ENCODE data around the gene DDA1. TPM values are rescaled to one million over a fixed set of nuclear protein-coding genes. Genes with fewer than 3 reads are reported as not detected.

The DDA1 gene
- total and polyA plus RNA-seq, 10 of the 15 experiments (the other 5 are each of a cell fraction or from before 2014, with no cell fraction given): 0.76 to 71.0 (median 39.4) TPM

DNA sequence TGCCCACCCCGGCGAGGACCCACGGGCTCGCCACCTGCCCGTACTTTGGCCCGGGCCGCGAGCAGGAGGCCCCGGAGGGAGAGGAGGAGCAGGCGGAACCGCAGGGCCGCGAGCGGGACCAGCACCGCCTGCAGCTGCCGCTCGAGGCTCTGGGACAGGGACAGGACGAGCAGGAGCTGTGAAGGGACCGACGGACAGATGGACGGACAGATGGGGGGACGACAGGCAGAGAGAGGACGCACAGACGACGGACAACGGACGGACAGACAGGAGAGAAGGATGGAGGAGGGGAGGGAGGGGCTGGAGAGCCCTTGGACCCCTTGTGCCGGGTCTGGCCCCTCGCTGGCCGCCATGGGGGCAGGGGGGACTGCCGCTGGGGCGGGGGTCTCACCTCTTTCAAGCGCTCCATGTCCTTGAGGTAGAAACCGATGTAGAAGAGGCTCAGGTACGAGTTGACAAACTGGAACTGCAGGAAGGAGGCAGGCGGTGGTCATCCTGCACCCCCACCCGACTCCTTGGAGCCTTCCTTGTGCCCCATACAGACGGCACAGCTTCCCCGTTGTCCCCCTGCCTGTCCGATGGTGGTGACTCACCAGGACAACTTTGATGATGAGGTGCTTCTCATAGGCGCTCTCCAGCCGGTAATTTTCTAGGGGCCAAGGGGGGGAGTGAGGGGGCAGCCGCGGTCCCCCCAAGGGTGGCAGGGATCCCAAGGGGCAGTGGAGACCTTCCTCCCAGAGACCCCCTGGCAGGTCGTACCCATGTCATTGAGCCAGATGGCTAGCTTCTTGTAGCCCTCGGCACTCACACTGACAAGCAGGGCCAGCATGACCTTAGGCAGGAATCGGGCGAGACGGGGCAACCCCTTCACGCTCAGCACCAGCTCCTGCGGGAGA lies 20.3 kb downstream of the DDA1 start:
- no peaks in the 10 kb centered on the region for H3K36me3 ChIP-seq (ENCODE audit: control insufficient read depth in 2 of 2, insufficient read depth in 2 of 2, low read length in 1 of 2)
- ATAC-seq (no peak), FAIRE-seq (no peak), DNase-seq (ENCODE audit: low read depth, low spot score) (no peak)
- CTCF ChIA-PET: interaction anchor here (2.8 kb wide), 1 partner anchor 56 kb away, joined by 9 read pairs; no protein-coding TSS in a partner anchor
- no TSS peak for BruUV-seq (replicated peaks)
- peaks cover 5% of the 10 kb centered on the region; the same call in 1 of the 2 replicates for H3K4me1 ChIP-seq (ENCODE audit: control insufficient read depth, insufficient read depth, low read length)
- H3K27ac ChIP-seq (ENCODE audit: control insufficient read depth, insufficient read depth): no peak overlapping the region
- 60% methylated on average over 44 of the region's 51 CpGs for WGBS (ENCODE audit: insufficient coverage, insufficient replicate concordance, low lambda C conversion rate, missing lambda C conversion rate)
- no peaks in the 10 kb centered on the region for H4K20me1 ChIP-seq (ENCODE audit: control insufficient read depth, insufficient read depth)
- POLR2A ChIA-PET: no interaction called here
- no peak overlapping the region for H3K9ac ChIP-seq (ENCODE audit: control insufficient read depth, insufficient read depth, low read length)
- H3K4me3 ChIP-seq: no peak overlapping the region
- H3K79me2 ChIP-seq (ENCODE audit: control insufficient read depth, insufficient read depth, low read length): no peaks in the 10 kb centered on the region
- H3K9me3 ChIP-seq (replicated peaks; ENCODE audit: control insufficient read depth, insufficient read depth, low read length): no peaks in the 10 kb centered on the region; the same call in 2 of the 3 replicates
- SMC1A ChIA-PET (ENCODE audit: uncharacterized antibody, unreplicated experiment): interaction anchor here (0.6 kb wide), 1 partner anchor 165 kb away, joined by 5 read pairs; no protein-coding TSS in a partner anchor
- H3K4me2 ChIP-seq (ENCODE audit: control insufficient read depth, insufficient read depth): no peak overlapping the region
- in situ Hi-C loops (cut with MboI): no loop called here
- no peaks in the 10 kb centered on the region; a peak in 2 of 4 replicates for H3K27me3 ChIP-seq (replicated peaks in 1 of 2; ENCODE audit: control insufficient read depth in 2 of 2, insufficient read depth in 2 of 2, low read length in 1 of 2)
- RAD21 ChIA-PET (ENCODE audit: unreplicated experiment): no interaction called here
- intact Hi-C loops (cut with micrococcal nuclease; ENCODE audit: unreplicated experiment): no loop called here
- TF ChIP-seq, protein P1, sequence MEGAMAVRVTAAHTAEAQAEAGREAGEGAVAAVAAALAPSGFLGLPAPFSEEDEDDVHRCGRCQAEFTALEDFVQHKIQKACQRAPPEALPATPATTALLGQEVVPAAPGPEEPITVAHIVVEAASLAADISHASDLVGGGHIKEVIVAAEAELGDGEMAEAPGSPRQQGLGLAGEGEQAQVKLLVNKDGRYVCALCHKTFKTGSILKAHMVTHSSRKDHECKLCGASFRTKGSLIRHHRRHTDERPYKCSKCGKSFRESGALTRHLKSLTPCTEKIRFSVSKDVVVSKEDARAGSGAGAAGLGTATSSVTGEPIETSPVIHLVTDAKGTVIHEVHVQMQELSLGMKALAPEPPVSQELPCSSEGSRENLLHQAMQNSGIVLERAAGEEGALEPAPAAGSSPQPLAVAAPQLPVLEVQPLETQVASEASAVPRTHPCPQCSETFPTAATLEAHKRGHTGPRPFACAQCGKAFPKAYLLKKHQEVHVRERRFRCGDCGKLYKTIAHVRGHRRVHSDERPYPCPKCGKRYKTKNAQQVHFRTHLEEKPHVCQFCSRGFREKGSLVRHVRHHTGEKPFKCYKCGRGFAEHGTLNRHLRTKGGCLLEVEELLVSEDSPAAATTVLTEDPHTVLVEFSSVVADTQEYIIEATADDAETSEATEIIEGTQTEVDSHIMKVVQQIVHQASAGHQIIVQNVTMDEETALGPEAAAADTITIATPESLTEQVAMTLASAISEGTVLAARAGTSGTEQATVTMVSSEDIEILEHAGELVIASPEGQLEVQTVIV (IDR thresholded peaks at IDR 0.05; ENCODE audit: borderline replicate concordance, partially characterized antibody): no peak
- TF ChIP-seq POLR2A (IDR thresholded peaks at IDR 0.05; ENCODE audit: low read depth, low read length): no peak
- TF ChIP-seq SP1 (IDR thresholded peaks at IDR 0.05; ENCODE audit: low read depth, low read length): no peak
- H2AFZ ChIP-seq (ENCODE audit: control insufficient read depth, low read depth, low read length): no peak overlapping the region

Data from GM12878 (cell line).